HG02798 (cell line): Measurements from ENCODE around the gene KRT35.
A peak's percentile ranks its signal among the peaks of the same experiment; 100 is the strongest.

Experiments used
- ATAC-seq: cut with Tn5 transposase; IDR thresholded peaks from one replicate; pipeline ENCODE4 v1.9.1; 2021; ENCODE audit warnings: mild to moderate bottlenecking; ENCODE audit not compliant: unreplicated experiment, poor library complexity

KRT35 gene

GRCh38 chr17:41512546-41513167 is 31.7 kb upstream of the KRT35 start:
- ATAC-seq = no peak

GRCh38 chr17:41511716-41512115 is 30.8 kb upstream of the KRT35 start:
- ATAC-seq = no peak

- no peak for ATAC-seq
These were observed 30.2 kb upstream of the KRT35 start for GRCh38 chr17:41511116-41511515.

- ATAC-seq = no peak
These were observed 29.5 kb upstream of the KRT35 start for GRCh38 chr17:41510251-41511065.

GRCh38 chr17:41507315-41507880 is 26.4 kb upstream of the KRT35 start:
- no peak for ATAC-seq

GRCh38 chr17:41505809-41506767 is 25.1 kb upstream of the KRT35 start:
- no peak for ATAC-seq

- ATAC-seq = no peak
These were observed 24.3 kb upstream of the KRT35 start, which contains the start of gene KRT13 for GRCh38 chr17:41505007-41505808. Gene KRT13 (minus strand): TSS chr17:41505612. CDS start chr17:41505550, 62 bp downstream.

GRCh38 chr17:41504246-41504977 is 23.5 kb upstream of the KRT35 start:
- ATAC-seq = no peak

GRCh38 chr17:41503202-41503601 is 22.3 kb upstream of the KRT35 start:
- no peak for ATAC-seq

- no peak for ATAC-seq
These were observed 19.4 kb upstream of the KRT35 start for GRCh38 chr17:41500131-41500911.

- ATAC-seq = no peak
These were observed 18.8 kb upstream of the KRT35 start for GRCh38 chr17:41499714-41500113.

- no peak for ATAC-seq
These were observed 17.3 kb upstream of the KRT35 start for GRCh38 chr17:41498276-41498675.

- ATAC-seq = peak; percentile 53
These were observed 16.0 kb upstream of the KRT35 start for GRCh38 chr17:41496803-41497484.

GRCh38 chr17:41494524-41494923 is 13.6 kb upstream of the KRT35 start:
- no peak for ATAC-seq

- no peak for ATAC-seq
These were observed 11.8 kb upstream of the KRT35 start for GRCh38 chr17:41492771-41493170.

- ATAC-seq = no peak
These were observed 11.4 kb upstream of the KRT35 start for GRCh38 chr17:41492351-41492750.

GRCh38 chr17:41491476-41491875 is 10.5 kb upstream of the KRT35 start:
- no peak for ATAC-seq
